IMR-90 (cell line): Measurements from ENCODE around the gene RBM11. TPM values are rescaled to one million over a fixed set of nuclear protein-coding genes. Genes with fewer than 3 reads are reported as not detected.

Experiments used
- ATAC-seq: fragments of 200-7000 bp; cut with Tn5 transposase; 2 replicates; pipeline ENCODE4 v1.9.1; 2020; ENCODE audit warnings: low read depth, mild to moderate bottlenecking, moderate library complexity
- BruUV-seq: library from RNA; stranded (reverse); fragments of 400-500 nt; replicated peaks from 2 replicates; lab custom pipeline; 2021; lab: Mats Ljungman, UMichigan
- CTCF ChIA-PET: fragments of 300-600 bp; formaldehyde crosslinking; extraction: SDS; loops from one replicate; lab custom pipeline; 2021; ENCODE audit warnings: antibody characterized with exemption; lab: Yijun Ruan, JAX
- POLR2A ChIA-PET: fragments of 300-600 bp; sonication (Branson Sonifier 250); formaldehyde crosslinking; loops from one replicate; lab custom pipeline; 2022; ENCODE audit warnings: antibody characterized with exemption; ENCODE audit not compliant: unreplicated experiment; lab: Charles Lee
- DNase-seq: peaks from one replicate; pipeline ENCODE4 v3.0.0; 2013
- H2AFZ ChIP-seq: replicated peaks from 2 replicates; pipeline ENCODE3; 2013; ENCODE audit warnings: low read length, mild to moderate bottlenecking; ENCODE audit not compliant: poor library complexity
- H2AK5ac ChIP-seq: 2 replicates; pipeline ENCODE4 v1.6.1; 2013; ENCODE audit warnings: low read depth, low read length, inconsistent platforms
- H2AK9ac ChIP-seq: replicated peaks from 2 replicates; pipeline ENCODE3; 2013; ENCODE audit warnings: mild to moderate bottlenecking, low read depth, low read length, moderate library complexity; ENCODE audit not compliant: poor library complexity
- H2BK120ac ChIP-seq: 2 replicates; pipeline ENCODE4 v1.6.1; 2013; ENCODE audit warnings: low read depth, low read length, inconsistent platforms
- H2BK15ac ChIP-seq: 3 replicates; pipeline ENCODE4 v1.6.1; 2013; ENCODE audit warnings: low read depth, low read length, inconsistent platforms
- H2BK20ac ChIP-seq: 2 replicates; pipeline ENCODE4 v1.6.1; 2013; ENCODE audit warnings: low read depth, mild to moderate bottlenecking, inconsistent platforms, low read length, moderate library complexity
- H2BK5ac ChIP-seq: 2 replicates; pipeline ENCODE4 v1.6.1; 2013; ENCODE audit warnings: mild to moderate bottlenecking, low read depth, low read length, inconsistent platforms; ENCODE audit not compliant: poor library complexity, severe bottlenecking
- H3K14ac ChIP-seq: replicated peaks from 2 replicates; pipeline ENCODE4 v1.6.1; 2013; ENCODE audit warnings: low read depth, low read length, inconsistent platforms
- H3K18ac ChIP-seq: 2 replicates; pipeline ENCODE4 v1.6.1; 2013; ENCODE audit warnings: low read depth, low read length, control low read depth
- H3K23ac ChIP-seq: 2 replicates; pipeline ENCODE4 v1.6.1; 2013; ENCODE audit warnings: low read depth, low read length, inconsistent platforms
- H3K27ac ChIP-seq: 2 replicates; pipeline ENCODE4 v1.5.1; 2013; ENCODE audit warnings: mild to moderate bottlenecking, control low read depth, low read length; ENCODE audit not compliant: insufficient read depth
- H3K27me3 ChIP-seq: 2 replicates; pipeline ENCODE4 v1.6.1; 2013; ENCODE audit warnings: low read length; ENCODE audit not compliant: control insufficient read depth, insufficient read depth
- H3K36me3 ChIP-seq: 2 replicates; pipeline ENCODE4 v1.6.1; 2013; ENCODE audit warnings: low read length, mixed read lengths; ENCODE audit not compliant: control insufficient read depth, insufficient read depth
- H3K4ac ChIP-seq: 2 replicates; pipeline ENCODE4 v1.6.1; 2013; ENCODE audit warnings: low read depth, low read length, inconsistent platforms
- H3K4me1 ChIP-seq: 2 replicates; pipeline ENCODE4 v1.6.1; 2013; ENCODE audit warnings: low read length, mixed read lengths; ENCODE audit not compliant: control insufficient read depth, insufficient read depth
- H3K4me2 ChIP-seq: 2 replicates; pipeline ENCODE4 v1.6.1; 2013; ENCODE audit warnings: low read depth, mild to moderate bottlenecking, control low read depth, low read length, moderate library complexity
- H3K4me3 ChIP-seq: 2 replicates; pipeline ENCODE4 v1.5.1; 2013; ENCODE audit warnings: low read depth, mild to moderate bottlenecking, control low read depth, low read length, moderate library complexity; ENCODE audit not compliant: insufficient read depth
- H3K56ac ChIP-seq: 2 replicates; pipeline ENCODE4 v1.6.1; 2013; ENCODE audit warnings: low read length, inconsistent platforms; ENCODE audit not compliant: insufficient read depth; ENCODE audit errors: extremely low read depth
- H3K79me1 ChIP-seq, 2 experiments: 2 replicates each; pipeline ENCODE4 v1.6.1; 2013; ENCODE audit warnings: low read length in 2 of 2, inconsistent platforms in 1 of 2, low read depth in 1 of 2
- H3K9ac ChIP-seq: 2 replicates; pipeline ENCODE4 v1.6.1; 2013; ENCODE audit warnings: low read depth, low read length, control low read depth
- H3K9me1 ChIP-seq: 2 replicates; pipeline ENCODE4 v1.6.1; 2013; ENCODE audit warnings: low read length, inconsistent platforms; ENCODE audit not compliant: insufficient read depth
- H3K9me3 ChIP-seq: 2 replicates; pipeline ENCODE4 v1.6.1; 2013; ENCODE audit warnings: low read length; ENCODE audit not compliant: control insufficient read depth, insufficient read depth
- H4K20me1 ChIP-seq: 2 replicates; pipeline ENCODE4 v1.6.1; 2013; ENCODE audit warnings: low read length, inconsistent platforms; ENCODE audit not compliant: insufficient read depth
- H4K5ac ChIP-seq: 2 replicates; pipeline ENCODE4 v1.6.1; 2013; ENCODE audit warnings: mild to moderate bottlenecking, low read depth, low read length, control low read depth
- H4K8ac ChIP-seq, 2 experiments: 2 replicates each; pipeline ENCODE4 v1.6.1; 2013; ENCODE audit warnings: low read depth in 2 of 2, low read length in 2 of 2, control low read depth in 1 of 2, inconsistent platforms in 1 of 2
- H4K91ac ChIP-seq: 2 replicates; pipeline ENCODE4 v1.6.1; 2013; ENCODE audit warnings: low read depth, low read length, inconsistent platforms; ENCODE audit not compliant: insufficient read depth
- BHLHE40 ChIP-seq: fragments of 150-350 bp; IDR thresholded peaks from 2 replicates; pipeline ENCODE4 v1.6.1; 2016; ENCODE audit warnings: mild to moderate bottlenecking, low read depth, low read length
- CEBPB ChIP-seq: IDR thresholded peaks from 2 replicates; pipeline ENCODE4 v1.6.1; 2012; ENCODE audit warnings: low read depth, low read length, improper control_type of control experiment
- CHD1 ChIP-seq: IDR thresholded peaks from 2 replicates; pipeline ENCODE4 v1.6.1; 2012; ENCODE audit warnings: low read depth, low read length, improper control_type of control experiment
- FOS ChIP-seq: fragments of 150-350 bp; IDR thresholded peaks from 2 replicates; pipeline ENCODE4 v1.6.1; 2016; ENCODE audit warnings: low read depth, low read length
- MAFK ChIP-seq: IDR thresholded peaks from 2 replicates; pipeline ENCODE4 v1.6.1; 2012; ENCODE audit warnings: low read depth, low read length, improper control_type of control experiment
- MAZ ChIP-seq: IDR thresholded peaks from 2 replicates; pipeline ENCODE4 v1.6.1; 2012; ENCODE audit warnings: low read depth, mild to moderate bottlenecking, low read length, improper control_type of control experiment, moderate library complexity, borderline replicate concordance
- MXI1 ChIP-seq: IDR thresholded peaks from 2 replicates; pipeline ENCODE4 v1.6.1; 2012; ENCODE audit warnings: low read depth, mild to moderate bottlenecking, low read length, moderate library complexity, borderline replicate concordance
- NFE2L2 ChIP-seq: fragments of 150-350 bp; IDR thresholded peaks from 2 replicates; pipeline ENCODE4 v1.6.1; 2016; ENCODE audit warnings: low read depth, mild to moderate bottlenecking, low read length
- POLR2A ChIP-seq: IDR thresholded peaks from 2 replicates; pipeline ENCODE4 v1.6.1; 2012; ENCODE audit warnings: mild to moderate bottlenecking, low read depth, low read length
- RAD21 ChIP-seq: IDR thresholded peaks from 2 replicates; pipeline ENCODE4 v1.6.1; 2012; ENCODE audit warnings: low read length, improper control_type of control experiment
- RCOR1 ChIP-seq: IDR thresholded peaks from 2 replicates; pipeline ENCODE4 v1.6.1; 2012; ENCODE audit warnings: mild to moderate bottlenecking, low read length, improper control_type of control experiment; ENCODE audit not compliant: insufficient replicate concordance
- RFX5 ChIP-seq: IDR thresholded peaks from 2 replicates; pipeline ENCODE4 v1.8.0; 2012; ENCODE audit warnings: low read depth, mild to moderate bottlenecking, low read length, moderate library complexity
- SMC3 ChIP-seq: fragments of 150-350 bp; IDR thresholded peaks from 2 replicates; pipeline ENCODE4 v1.6.1; 2016; ENCODE audit warnings: low read depth, mild to moderate bottlenecking, antibody characterized with exemption, low read length, moderate library complexity
- WGBS, 2 experiments: methylation state at CpG; one replicate each; pipeline versions ENCODE4 v1.1.5 to v1.1.7; 2013; ENCODE audit warnings: missing lambda C conversion rate in 2 of 2; ENCODE audit not compliant: insufficient read length in 1 of 2; ENCODE audit errors: extremely low coverage in 2 of 2; 5-methylcytosine and 5-hydroxymethylcytosine counted together
- dilution Hi-C: fragments of 300-500 bp; cut with HindIII; formaldehyde crosslinking; loops from one replicate; pipeline ENCODE4 v1.14.3; 2018; ENCODE audit warnings: low sequenced_read_pairs; ENCODE audit not compliant: unreplicated experiment
- in situ Hi-C: fragments of 300-500 bp; cut with MboI; formaldehyde crosslinking; loops from 3 replicates; pipeline ENCODE4 v1.14.3; 2019; ENCODE audit warnings: low sequenced_read_pairs, inconsistent platforms, mixed read lengths
- intact Hi-C: fragments of 100-400 bp; cut with micrococcal nuclease; formaldehyde crosslinking; loops from 2 replicates; pipeline ENCODE4 v1.10.0; 2022
- polyA plus RNA-seq, 3 experiments: library from polyadenylated mRNA; depleted of rRNA; stranded (reverse); fragments of >200 nt; gene quantifications; 2 replicates each; pipeline ENCODE4 v1.2.3, GENCODE V29; 2012; ENCODE audit warnings: low replicate concordance in 1 of 3
- total RNA-seq: library from RNA; depleted of rRNA; stranded (reverse); fragments of >200 nt; gene quantifications from 2 replicates; pipeline ENCODE4 v1.2.3, GENCODE V29; 2012
- TF ChIP-seq, protein P1 (sequence below): conservative IDR thresholded peaks from 2 replicates; pipeline ENCODE4 v1.5.1; 2012; ENCODE audit warnings: mild to moderate bottlenecking, low read depth, low read length, improper control_type of control experiment
- TF ChIP-seq, protein P2 (sequence below): fragments of 150-350 bp; IDR thresholded peaks from 2 replicates; pipeline ENCODE4 v1.6.1; 2017; ENCODE audit warnings: mild to moderate bottlenecking, antibody characterized with exemption, low read length, low read depth
- TF ChIP-seq, protein P3 (sequence below): fragments of 150-350 bp; IDR thresholded peaks from 2 replicates; pipeline ENCODE4 v1.6.1; 2016; ENCODE audit warnings: low read depth, mild to moderate bottlenecking, low read length, moderate library complexity, borderline replicate concordance

The RBM11 gene
- total and polyA plus RNA-seq, 2 of the 4 experiments (the other 2 are of a cell fraction), result 0.10 to 0.18 TPM

DNA sequence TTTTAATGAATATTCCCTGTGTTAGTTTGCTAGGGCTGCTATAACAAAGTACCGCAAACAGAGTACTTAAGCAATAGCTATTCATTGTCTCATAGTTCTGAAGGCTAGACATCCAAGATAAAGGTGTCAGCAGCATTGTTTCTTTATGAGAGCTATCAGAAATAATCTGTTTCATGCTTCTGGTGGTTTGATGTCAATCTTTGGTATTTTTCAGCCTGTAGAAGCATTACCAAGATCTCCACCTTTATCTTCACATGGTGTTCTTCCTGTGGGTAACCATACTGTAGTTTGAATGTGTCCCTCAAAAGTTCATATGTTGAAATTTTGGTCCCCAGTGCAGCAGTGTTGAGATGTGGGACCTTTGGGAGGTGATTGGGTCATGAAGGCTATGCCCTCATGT is 7.4 kb downstream of the RBM11 start:
- POLR2A ChIA-PET, result no interaction called here

More for the DNA sequence above, 7.4 kb downstream of the RBM11 start:
- no peak overlapping the region for H3K56ac ChIP-seq
- H3K27ac ChIP-seq, result no peak overlapping the region
- no peaks in the 10 kb centered on the region for H3K4me1 ChIP-seq
- TF ChIP-seq MAZ, result no peak
- TF ChIP-seq BHLHE40, result no peak
- no peak for TF ChIP-seq CHD1
- TF ChIP-seq RAD21, result no peak
- no peak for TF ChIP-seq MXI1
- no peak for TF ChIP-seq MAFK
- no peak for TF ChIP-seq SMC3
- no peak for TF ChIP-seq CEBPB
- TF ChIP-seq FOS, result no peak
- TF ChIP-seq RCOR1, result no peak
- TF ChIP-seq RFX5, result no peak
- TF ChIP-seq, protein P1, sequence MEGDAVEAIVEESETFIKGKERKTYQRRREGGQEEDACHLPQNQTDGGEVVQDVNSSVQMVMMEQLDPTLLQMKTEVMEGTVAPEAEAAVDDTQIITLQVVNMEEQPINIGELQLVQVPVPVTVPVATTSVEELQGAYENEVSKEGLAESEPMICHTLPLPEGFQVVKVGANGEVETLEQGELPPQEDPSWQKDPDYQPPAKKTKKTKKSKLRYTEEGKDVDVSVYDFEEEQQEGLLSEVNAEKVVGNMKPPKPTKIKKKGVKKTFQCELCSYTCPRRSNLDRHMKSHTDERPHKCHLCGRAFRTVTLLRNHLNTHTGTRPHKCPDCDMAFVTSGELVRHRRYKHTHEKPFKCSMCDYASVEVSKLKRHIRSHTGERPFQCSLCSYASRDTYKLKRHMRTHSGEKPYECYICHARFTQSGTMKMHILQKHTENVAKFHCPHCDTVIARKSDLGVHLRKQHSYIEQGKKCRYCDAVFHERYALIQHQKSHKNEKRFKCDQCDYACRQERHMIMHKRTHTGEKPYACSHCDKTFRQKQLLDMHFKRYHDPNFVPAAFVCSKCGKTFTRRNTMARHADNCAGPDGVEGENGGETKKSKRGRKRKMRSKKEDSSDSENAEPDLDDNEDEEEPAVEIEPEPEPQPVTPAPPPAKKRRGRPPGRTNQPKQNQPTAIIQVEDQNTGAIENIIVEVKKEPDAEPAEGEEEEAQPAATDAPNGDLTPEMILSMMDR, result no peak
- TF ChIP-seq POLR2A, result no peak
- no peak for TF ChIP-seq NFE2L2
- TF ChIP-seq, protein P2, sequence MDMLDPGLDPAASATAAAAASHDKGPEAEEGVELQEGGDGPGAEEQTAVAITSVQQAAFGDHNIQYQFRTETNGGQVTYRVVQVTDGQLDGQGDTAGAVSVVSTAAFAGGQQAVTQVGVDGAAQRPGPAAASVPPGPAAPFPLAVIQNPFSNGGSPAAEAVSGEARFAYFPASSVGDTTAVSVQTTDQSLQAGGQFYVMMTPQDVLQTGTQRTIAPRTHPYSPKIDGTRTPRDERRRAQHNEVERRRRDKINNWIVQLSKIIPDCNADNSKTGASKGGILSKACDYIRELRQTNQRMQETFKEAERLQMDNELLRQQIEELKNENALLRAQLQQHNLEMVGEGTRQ, result no peak
- TF ChIP-seq, protein P3, sequence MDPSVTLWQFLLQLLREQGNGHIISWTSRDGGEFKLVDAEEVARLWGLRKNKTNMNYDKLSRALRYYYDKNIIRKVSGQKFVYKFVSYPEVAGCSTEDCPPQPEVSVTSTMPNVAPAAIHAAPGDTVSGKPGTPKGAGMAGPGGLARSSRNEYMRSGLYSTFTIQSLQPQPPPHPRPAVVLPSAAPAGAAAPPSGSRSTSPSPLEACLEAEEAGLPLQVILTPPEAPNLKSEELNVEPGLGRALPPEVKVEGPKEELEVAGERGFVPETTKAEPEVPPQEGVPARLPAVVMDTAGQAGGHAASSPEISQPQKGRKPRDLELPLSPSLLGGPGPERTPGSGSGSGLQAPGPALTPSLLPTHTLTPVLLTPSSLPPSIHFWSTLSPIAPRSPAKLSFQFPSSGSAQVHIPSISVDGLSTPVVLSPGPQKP, result no peak
- no peaks in the 10 kb centered on the region for H3K27me3 ChIP-seq
- no peak overlapping the region for H4K91ac ChIP-seq
- H2AK5ac ChIP-seq, result no peak overlapping the region
- no peak overlapping the region for H2BK120ac ChIP-seq
- no peak overlapping the region for H3K4me3 ChIP-seq
- H3K4ac ChIP-seq, result no peak overlapping the region
- no peak overlapping the region for H3K23ac ChIP-seq
- no peak overlapping the region for H3K14ac ChIP-seq
- no peak overlapping the region for H2AFZ ChIP-seq
- H3K9ac ChIP-seq, result no peak overlapping the region
- H2BK20ac ChIP-seq, result no peak overlapping the region
- dilution Hi-C loops (no loop called here), in situ Hi-C loops (no loop called here), intact Hi-C loops (no loop called here)
- no peak overlapping the region for H4K8ac ChIP-seq
- no peaks in the 10 kb centered on the region for H3K36me3 ChIP-seq
- H4K20me1 ChIP-seq, result no peaks in the 10 kb centered on the region
- H3K9me3 ChIP-seq, result no peaks in the 10 kb centered on the region; the same call in 1 of the 2 replicates
- DNase-seq (no peak), ATAC-seq (no peak)
- no peak overlapping the region for H2BK15ac ChIP-seq
- H3K9me1 ChIP-seq, result no peaks in the 10 kb centered on the region
- WGBS, 2 experiments, result no CpG with 5 or more reads among the region's 1 CpG
- no peaks in the 10 kb centered on the region for H3K79me1 ChIP-seq
- no peak overlapping the region for H4K5ac ChIP-seq
- CTCF ChIA-PET, result interaction anchor here (0.6 kb wide), 1 partner anchor 12 kb away, joined by 3 read pairs; the partner anchor contains the start of gene LIPI
- H2BK5ac ChIP-seq, result no peak overlapping the region
- H3K18ac ChIP-seq, result no peak overlapping the region
- no peak overlapping the region for H3K4me2 ChIP-seq
- no peak overlapping the region for H2AK9ac ChIP-seq
- no TSS peak for BruUV-seq
